ENCODE measurements around the gene GPR146.

Gene GPR146

DNA sequence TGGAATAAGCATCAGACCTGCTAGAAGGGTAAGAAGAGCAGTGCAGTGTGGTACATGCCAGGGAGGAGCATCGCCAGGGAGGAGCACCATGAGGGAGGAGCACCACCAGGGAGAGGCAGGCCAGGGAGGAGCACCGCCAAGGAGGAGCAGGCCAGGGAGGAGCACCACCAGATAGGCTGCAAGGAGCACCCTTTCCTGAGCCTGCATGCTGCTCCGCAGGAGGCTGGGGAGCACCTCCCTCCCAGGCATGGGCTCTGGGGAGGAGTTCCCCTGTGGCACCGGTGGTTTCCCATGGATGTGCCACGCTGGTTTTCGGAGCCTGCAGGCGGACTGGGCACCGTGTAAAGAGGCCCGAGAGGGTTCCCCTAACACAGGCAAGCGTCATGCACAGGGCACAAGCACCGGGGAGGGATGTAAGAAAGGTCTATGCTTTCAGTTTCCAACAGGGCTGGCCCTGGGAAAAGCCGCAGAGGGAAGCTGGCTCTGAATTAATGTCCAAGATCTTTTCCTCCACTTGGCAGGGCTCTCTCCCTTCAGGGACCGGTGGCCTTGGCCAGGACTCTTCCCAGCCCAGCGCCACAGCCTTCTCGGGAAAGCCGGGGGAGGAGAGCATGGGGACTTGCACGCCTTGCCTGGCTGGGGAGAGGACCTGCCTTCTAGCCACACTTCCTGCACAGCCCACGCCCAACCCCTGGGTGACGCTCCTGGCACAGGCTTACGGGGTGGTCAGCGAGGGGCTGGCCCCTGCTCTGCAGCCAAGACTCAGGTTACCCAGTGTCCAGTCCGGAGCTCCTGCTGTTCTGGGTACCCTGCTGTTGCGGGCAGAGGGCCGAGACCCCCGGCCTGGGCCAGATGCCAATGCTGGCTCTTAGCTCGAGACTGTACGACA is 32.1 kb downstream of the GPR146 start:
- H3K4me3 ChIP-seq (replicated peaks in 1 of 2; ENCODE audit: low read depth in 2 of 2, low read length in 2 of 2): peak overlapping the region in 1 of 2 donors; percentile 22
- DNase-seq (ENCODE audit: low read depth in 2 of 2): peak; percentile 28 to 34
- TF ChIP-seq, protein P1, sequence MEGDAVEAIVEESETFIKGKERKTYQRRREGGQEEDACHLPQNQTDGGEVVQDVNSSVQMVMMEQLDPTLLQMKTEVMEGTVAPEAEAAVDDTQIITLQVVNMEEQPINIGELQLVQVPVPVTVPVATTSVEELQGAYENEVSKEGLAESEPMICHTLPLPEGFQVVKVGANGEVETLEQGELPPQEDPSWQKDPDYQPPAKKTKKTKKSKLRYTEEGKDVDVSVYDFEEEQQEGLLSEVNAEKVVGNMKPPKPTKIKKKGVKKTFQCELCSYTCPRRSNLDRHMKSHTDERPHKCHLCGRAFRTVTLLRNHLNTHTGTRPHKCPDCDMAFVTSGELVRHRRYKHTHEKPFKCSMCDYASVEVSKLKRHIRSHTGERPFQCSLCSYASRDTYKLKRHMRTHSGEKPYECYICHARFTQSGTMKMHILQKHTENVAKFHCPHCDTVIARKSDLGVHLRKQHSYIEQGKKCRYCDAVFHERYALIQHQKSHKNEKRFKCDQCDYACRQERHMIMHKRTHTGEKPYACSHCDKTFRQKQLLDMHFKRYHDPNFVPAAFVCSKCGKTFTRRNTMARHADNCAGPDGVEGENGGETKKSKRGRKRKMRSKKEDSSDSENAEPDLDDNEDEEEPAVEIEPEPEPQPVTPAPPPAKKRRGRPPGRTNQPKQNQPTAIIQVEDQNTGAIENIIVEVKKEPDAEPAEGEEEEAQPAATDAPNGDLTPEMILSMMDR (IDR thresholded peaks at IDR 0.05; ENCODE audit: low read depth, low read length): peak; percentile 1

- no peak overlapping the region for H3K4me3 ChIP-seq (replicated peaks in 1 of 2; ENCODE audit: low read depth in 2 of 2, low read length in 2 of 2)
- DNase-seq (ENCODE audit: low read depth in 2 of 2): no peak
- TF ChIP-seq, protein P1 (IDR thresholded peaks at IDR 0.05; ENCODE audit: low read depth, low read length): no peak
Measured at GRCh38 chr7:1078519-1078918, 34.2 kb downstream of the GPR146 start.

DNA sequence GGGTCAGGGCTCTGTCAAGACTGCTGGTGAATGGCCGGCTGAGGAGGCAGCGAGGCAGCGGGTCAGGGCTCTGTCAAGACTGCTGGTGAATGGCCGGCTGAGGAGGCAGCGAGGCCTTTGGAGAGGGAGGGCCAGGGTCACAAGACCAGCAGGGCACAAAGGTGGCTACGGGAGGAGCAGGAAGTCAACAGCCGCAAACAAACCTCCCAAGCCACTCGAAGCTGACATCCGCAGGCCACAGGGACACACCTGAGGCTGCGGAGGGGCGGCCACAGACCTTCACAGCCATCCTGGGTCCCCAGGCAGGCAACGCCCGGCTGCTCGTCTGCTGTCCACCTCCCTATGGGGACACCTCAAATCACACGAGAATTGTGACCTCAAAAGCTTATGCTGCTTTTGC is 34.6 kb downstream of the GPR146 start:
- TF ChIP-seq, protein P1 (IDR thresholded peaks at IDR 0.05; ENCODE audit: low read depth, low read length): no peak
- no peak for DNase-seq (ENCODE audit: low read depth in 2 of 2)
- no peak overlapping the region for H3K4me3 ChIP-seq (replicated peaks in 1 of 2; ENCODE audit: low read depth in 2 of 2, low read length in 2 of 2)

- DNase-seq (ENCODE audit: low read depth in 2 of 2): no peak
- no peak overlapping the region for H3K4me3 ChIP-seq (replicated peaks in 1 of 2; ENCODE audit: low read depth in 2 of 2, low read length in 2 of 2)
- TF ChIP-seq, protein P1 (IDR thresholded peaks at IDR 0.05; ENCODE audit: low read depth, low read length): no peak
Measured at GRCh38 chr7:1079546-1079945, 35.2 kb downstream of the GPR146 start.

- no peak overlapping the region for H3K4me3 ChIP-seq (replicated peaks in 1 of 2; ENCODE audit: low read depth in 2 of 2, low read length in 2 of 2)
- DNase-seq (ENCODE audit: low read depth in 2 of 2): no peak
- TF ChIP-seq, protein P1 (IDR thresholded peaks at IDR 0.05; ENCODE audit: low read depth, low read length): no peak
Measured at GRCh38 chr7:1080252-1080920, 36.0 kb downstream of the GPR146 start.

GRCh38 chr7:1080921-1081255 is 36.5 kb downstream of the GPR146 start:
- no peak overlapping the region for H3K4me3 ChIP-seq (replicated peaks in 1 of 2; ENCODE audit: low read depth in 2 of 2, low read length in 2 of 2)

More at GRCh38 chr7:1080921-1081255, 36.5 kb downstream of the GPR146 start:
- TF ChIP-seq, protein P1 (IDR thresholded peaks at IDR 0.05; ENCODE audit: low read depth, low read length): no peak
- no peak for DNase-seq (ENCODE audit: low read depth in 2 of 2)
